ENCODE measurements around the gene PIEZO2. TPM values are rescaled to one million over a fixed set of nuclear protein-coding genes. Genes with fewer than 3 reads are reported as not detected.

PIEZO2 gene
- total RNA-seq, 4 donors from 2014 or later, result 0.64 to 1.8 (median 1.6) TPM

DNA sequence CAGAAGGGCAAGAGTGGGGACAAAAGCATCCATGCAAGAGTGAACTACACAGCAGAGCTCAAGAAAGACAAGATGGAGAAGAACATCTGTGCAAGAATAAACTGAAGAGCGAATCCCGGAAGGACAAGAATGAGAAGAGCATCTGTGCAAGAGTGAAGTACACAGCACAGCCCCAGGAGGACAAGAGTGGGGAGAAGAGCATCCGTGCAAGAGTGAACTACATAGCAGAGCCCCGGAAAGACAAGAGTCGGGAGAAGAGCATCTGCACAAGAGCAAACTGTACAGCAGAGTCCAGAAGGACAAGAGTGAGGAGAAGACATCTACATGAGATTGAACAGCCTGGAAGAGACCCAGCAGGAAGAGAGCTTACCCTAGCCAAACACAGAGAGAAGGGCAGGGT is 284.6 kb downstream of the PIEZO2 start:
- Histone ChIP-seq H3K9me3 (peaks cover 0 to 12% (median 0%) of the 10 kb centered on the region in 3 donors), H3K4me1 (peaks cover 0 to 11% (median 0%) of the 10 kb centered on the region in 3 donors), H3K27ac (no peak overlapping the region), H3K27me3 (no peaks in the 10 kb centered on the region), H3K36me3 (no peaks in the 10 kb centered on the region), H3K4me3 (no peak overlapping the region)
- no peak for ATAC-seq
- TF ChIP-seq POLR2AphosphoS5 (IDR thresholded peaks at IDR 0.05), result no peak
- TF ChIP-seq, protein P1, sequence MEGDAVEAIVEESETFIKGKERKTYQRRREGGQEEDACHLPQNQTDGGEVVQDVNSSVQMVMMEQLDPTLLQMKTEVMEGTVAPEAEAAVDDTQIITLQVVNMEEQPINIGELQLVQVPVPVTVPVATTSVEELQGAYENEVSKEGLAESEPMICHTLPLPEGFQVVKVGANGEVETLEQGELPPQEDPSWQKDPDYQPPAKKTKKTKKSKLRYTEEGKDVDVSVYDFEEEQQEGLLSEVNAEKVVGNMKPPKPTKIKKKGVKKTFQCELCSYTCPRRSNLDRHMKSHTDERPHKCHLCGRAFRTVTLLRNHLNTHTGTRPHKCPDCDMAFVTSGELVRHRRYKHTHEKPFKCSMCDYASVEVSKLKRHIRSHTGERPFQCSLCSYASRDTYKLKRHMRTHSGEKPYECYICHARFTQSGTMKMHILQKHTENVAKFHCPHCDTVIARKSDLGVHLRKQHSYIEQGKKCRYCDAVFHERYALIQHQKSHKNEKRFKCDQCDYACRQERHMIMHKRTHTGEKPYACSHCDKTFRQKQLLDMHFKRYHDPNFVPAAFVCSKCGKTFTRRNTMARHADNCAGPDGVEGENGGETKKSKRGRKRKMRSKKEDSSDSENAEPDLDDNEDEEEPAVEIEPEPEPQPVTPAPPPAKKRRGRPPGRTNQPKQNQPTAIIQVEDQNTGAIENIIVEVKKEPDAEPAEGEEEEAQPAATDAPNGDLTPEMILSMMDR (IDR thresholded peaks at IDR 0.05), result no peak
- TF ChIP-seq POLR2A (IDR thresholded peaks at IDR 0.05), result no peak
- no peak for TF ChIP-seq EP300 (IDR thresholded peaks at IDR 0.05)
- 0 to 78% methylated on average over 1 to 5 of the region's 5 CpGs for WGBS, 2 donors (ENCODE audit: low coverage in 1 of 2)

DNA sequence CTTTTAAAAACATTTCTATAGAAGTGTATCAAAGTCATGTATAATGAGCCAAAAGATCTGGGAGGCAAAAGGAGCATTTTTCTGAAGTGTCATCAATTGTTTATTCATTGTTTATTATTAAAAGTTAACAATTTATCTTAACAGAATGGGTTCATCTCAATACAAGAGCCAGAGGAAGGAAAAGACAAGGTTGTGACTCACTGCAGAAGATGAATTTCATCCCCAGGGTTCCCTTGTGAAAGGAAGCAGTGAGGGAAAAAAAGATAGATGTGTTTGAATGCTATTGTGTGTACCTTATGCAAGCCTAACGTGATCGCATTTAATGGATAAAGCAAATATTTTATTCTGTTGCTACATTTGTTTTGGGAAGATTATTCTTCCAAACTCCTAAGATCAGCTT is 286.3 kb downstream of the PIEZO2 start:
- Histone ChIP-seq H3K9me3 (peaks cover 0 to 12% (median 0%) of the 10 kb centered on the region in 3 donors), H3K27ac (no peak overlapping the region), H3K4me3 (no peak overlapping the region), H3K27me3 (no peaks in the 10 kb centered on the region), H3K4me1 (peaks cover 0 to 11% (median 0%) of the 10 kb centered on the region in 3 donors), H3K36me3 (no peaks in the 10 kb centered on the region)
- no peak for ATAC-seq
- no peak for TF ChIP-seq POLR2AphosphoS5 (IDR thresholded peaks at IDR 0.05)
- TF ChIP-seq EP300 (IDR thresholded peaks at IDR 0.05), result no peak
- TF ChIP-seq, protein P1 (IDR thresholded peaks at IDR 0.05), result no peak
- no peak for TF ChIP-seq POLR2A (IDR thresholded peaks at IDR 0.05)
- 24 to 31% methylated on average over 2 of the region's 2 CpGs for WGBS, 2 donors (ENCODE audit: low coverage in 1 of 2)

DNA sequence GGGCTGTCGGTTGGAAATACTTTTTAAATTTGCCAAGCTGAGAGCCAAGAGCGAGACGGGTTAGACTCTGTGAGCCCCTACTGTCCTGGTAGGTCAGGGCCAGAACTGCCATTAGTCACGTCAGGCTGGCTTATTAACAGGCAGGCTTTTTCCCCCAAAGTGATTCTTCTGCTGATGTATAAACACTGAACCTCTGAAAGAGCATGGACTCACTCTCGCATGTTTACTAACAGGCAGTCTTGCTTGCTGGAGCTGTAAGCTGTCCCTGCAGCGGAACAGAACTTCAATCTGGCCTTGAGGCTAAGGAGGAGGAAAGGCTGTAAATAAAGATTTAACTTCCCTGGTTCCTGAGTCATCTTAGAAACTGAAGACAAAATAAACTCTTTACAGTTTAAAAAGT is 288.4 kb downstream of the PIEZO2 start:
- H3K27me3 ChIP-seq, result no peaks in the 10 kb centered on the region
- peaks cover 0 to 11% (median 0%) of the 10 kb centered on the region in 3 donors for H3K4me1 ChIP-seq
- TF ChIP-seq POLR2A (IDR thresholded peaks at IDR 0.05), result no peak
- no peak for ATAC-seq
- H3K27ac ChIP-seq, result peak overlapping the region in 1 of 4 donors; percentile 23
- 36% methylated on average over 6 of the region's 6 CpGs; no CpG with 5 or more reads in 1 of the 2 donors for WGBS, 2 donors (ENCODE audit: low coverage in 1 of 2)
- H3K9me3 ChIP-seq, result peaks cover 0 to 12% (median 0%) of the 10 kb centered on the region in 3 donors
- H3K36me3 ChIP-seq, result no peaks in the 10 kb centered on the region
- no peak overlapping the region for H3K4me3 ChIP-seq

DNA sequence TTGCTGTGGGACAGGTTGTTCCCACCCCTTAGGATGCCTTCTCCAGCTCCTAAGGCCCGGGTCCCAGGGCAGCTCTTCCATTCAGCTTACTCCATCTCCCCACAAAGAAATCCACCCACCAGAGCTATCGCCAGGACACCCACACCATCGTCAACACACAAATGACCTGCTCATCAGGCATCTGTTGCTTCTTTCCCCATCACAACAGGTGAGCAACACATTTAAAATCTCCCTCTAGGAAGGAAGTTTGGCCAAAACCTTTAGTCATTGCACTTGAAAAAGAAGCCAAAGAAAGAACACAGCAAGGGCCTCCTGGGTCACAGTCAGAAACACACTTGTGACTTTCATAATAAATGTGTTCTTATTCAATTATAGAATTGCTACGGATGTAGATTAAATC is 289.0 kb downstream of the PIEZO2 start:
- H3K4me3 ChIP-seq, result no peak overlapping the region
- H3K36me3 ChIP-seq, result no peaks in the 10 kb centered on the region
- no peaks in the 10 kb centered on the region for H3K27me3 ChIP-seq
- H3K27ac ChIP-seq, result no peak overlapping the region
- ATAC-seq, result no peak
- peaks cover 0 to 11% (median 0%) of the 10 kb centered on the region in 3 donors for H3K4me1 ChIP-seq
- WGBS, 2 donors (ENCODE audit: low coverage in 1 of 2), result 49 to 73% methylated on average over 3 to 4 of the region's 4 CpGs
- peaks cover 0 to 12% (median 0%) of the 10 kb centered on the region in 3 donors for H3K9me3 ChIP-seq
- TF ChIP-seq EP300 (IDR thresholded peaks at IDR 0.05) (no peak), POLR2A (IDR thresholded peaks at IDR 0.05) (no peak), POLR2AphosphoS5 (IDR thresholded peaks at IDR 0.05) (no peak)
- TF ChIP-seq, protein P1 (IDR thresholded peaks at IDR 0.05), result no peak

DNA sequence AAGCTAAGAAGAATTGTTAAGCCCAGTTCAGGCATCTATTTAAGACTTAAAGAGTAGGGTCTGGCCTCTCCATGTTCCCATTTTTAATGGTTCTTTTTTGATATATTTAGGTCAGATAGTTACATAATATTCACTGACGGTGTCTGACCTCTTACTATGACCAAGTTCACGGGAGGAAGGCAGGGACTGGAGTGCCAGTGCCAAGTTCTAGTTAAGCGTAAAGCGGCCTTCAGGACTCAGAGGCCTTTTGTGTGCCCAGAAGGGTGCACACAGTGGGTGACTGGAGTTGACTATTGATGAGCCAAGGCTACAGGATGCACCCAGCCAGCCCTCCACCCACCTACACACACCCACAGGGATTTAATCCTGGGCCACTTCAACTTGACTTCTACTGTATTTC is 290.9 kb downstream of the PIEZO2 start:
- Histone ChIP-seq H3K4me3 (no peak overlapping the region), H3K4me1 (peaks cover 0 to 11% (median 0%) of the 10 kb centered on the region in 3 donors), H3K36me3 (no peaks in the 10 kb centered on the region), H3K9me3 (no peaks in the 10 kb centered on the region), H3K27me3 (no peaks in the 10 kb centered on the region), H3K27ac (no peak overlapping the region)
- TF ChIP-seq POLR2A (IDR thresholded peaks at IDR 0.05) (no peak), POLR2AphosphoS5 (IDR thresholded peaks at IDR 0.05) (no peak), EP300 (IDR thresholded peaks at IDR 0.05) (no peak)
- TF ChIP-seq, protein P1 (IDR thresholded peaks at IDR 0.05), result no peak
- ATAC-seq, result no peak
- 83 to 96% methylated on average over 4 of the region's 4 CpGs for WGBS, 2 donors (ENCODE audit: low coverage in 1 of 2)

Data from gastroesophageal sphincter (tissue), 4 donors.